Measurements from ENCODE around the gene FGD3.

Gene FGD3

DNA sequence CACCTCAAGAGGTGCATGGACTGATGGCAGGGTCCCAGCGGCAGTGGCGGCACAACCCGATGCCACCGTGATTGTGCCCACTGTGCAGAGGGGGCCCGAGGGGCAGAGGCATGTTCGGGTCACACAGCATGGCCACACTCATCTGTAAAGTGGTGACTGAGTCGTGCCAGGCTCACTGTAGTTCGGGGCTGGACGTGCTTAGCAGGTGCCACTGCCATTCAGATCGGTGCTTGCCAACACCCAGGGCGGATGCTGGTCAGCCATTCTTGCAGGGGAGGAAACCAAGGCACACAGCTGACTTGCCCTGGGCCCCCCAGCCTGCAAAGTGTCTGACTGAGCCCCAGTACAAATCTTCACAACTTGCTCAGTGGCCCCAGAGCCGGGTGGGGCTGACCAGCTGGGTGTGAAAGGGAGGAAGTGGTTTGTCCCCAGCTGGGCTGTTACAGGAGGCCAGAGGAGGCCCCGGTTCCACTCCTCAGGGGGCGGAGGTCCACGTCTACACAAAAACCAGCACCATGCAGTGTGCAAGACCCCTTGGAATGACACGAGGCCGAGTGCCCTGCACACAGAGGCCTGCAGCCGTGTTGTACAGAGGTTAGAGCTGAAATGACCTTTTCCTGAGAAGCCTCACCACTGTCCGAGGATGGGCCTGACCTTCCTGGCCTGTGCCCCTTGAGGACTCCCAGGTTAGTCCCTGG lies 17.9 kb downstream of the FGD3 start:
- TF ChIP-seq, protein P1, sequence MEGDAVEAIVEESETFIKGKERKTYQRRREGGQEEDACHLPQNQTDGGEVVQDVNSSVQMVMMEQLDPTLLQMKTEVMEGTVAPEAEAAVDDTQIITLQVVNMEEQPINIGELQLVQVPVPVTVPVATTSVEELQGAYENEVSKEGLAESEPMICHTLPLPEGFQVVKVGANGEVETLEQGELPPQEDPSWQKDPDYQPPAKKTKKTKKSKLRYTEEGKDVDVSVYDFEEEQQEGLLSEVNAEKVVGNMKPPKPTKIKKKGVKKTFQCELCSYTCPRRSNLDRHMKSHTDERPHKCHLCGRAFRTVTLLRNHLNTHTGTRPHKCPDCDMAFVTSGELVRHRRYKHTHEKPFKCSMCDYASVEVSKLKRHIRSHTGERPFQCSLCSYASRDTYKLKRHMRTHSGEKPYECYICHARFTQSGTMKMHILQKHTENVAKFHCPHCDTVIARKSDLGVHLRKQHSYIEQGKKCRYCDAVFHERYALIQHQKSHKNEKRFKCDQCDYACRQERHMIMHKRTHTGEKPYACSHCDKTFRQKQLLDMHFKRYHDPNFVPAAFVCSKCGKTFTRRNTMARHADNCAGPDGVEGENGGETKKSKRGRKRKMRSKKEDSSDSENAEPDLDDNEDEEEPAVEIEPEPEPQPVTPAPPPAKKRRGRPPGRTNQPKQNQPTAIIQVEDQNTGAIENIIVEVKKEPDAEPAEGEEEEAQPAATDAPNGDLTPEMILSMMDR (IDR thresholded peaks at IDR 0.05; ENCODE audit: control insufficient read depth, extremely low read depth, insufficient read depth) = no peak
- H3K4me3 ChIP-seq (ENCODE audit: low read depth, low read length) = no peak overlapping the region
- no peak for DNase-seq (ENCODE audit: low read depth)

DNA sequence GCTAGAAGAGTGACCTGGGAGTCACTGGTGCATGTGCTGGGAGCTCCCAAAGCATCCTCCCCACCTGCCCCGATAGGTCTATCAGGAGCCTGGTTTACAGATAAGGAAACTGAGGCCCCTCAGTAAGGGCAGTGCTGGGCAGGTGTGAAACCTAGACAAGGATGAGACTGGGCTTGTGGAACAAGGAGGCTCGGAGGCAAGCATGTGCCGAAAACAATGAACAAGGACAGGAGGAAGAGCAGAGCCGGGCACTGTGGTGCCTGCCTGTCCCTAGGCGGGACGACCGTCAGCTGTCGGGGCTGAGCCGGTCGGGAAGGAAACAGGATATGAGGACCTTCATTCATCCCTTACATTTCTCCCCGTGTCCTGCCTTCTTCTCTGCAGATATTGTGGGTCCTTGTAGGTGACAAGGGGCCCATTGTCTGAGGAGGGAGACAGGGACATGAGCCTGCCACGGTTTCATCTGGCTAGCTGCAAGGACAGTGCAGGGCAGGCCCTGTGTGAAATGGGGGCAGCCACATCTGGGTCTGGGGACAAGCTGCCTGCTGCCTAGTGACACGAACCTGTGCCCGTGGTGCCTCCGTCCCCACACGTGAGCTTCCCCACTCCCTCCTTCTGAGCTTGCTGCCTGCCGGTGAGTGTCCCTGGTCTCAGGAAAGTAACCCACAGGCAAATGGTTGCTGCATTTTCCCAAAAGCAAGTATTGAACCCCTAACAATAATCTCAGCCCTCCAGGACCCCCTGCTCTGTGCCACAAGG lies 18.6 kb downstream of the FGD3 start:
- no peak overlapping the region for H3K4me3 ChIP-seq (ENCODE audit: low read depth, low read length)
- no peak for DNase-seq (ENCODE audit: low read depth)

DNA sequence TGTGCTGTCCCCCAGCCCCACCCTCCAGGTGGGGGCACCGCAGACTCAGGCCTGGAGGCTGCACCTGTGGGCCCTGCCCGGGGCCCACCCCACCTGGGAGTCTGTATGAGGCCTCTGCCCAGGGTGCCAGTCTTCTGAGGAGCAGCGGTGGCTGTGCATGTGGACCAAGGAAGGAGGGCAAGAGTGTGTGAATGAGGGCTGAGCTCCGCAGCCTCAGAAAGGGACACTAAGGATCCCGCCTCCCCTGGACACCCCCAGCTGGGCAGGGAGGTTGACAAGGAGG lies 19.1 kb downstream of the FGD3 start:
- H3K4me3 ChIP-seq (ENCODE audit: low read depth, low read length) = no peak overlapping the region
- TF ChIP-seq, protein P1 (IDR thresholded peaks at IDR 0.05; ENCODE audit: control insufficient read depth, extremely low read depth, insufficient read depth) = no peak
- no peak for DNase-seq (ENCODE audit: low read depth)

More for the DNA sequence above, 18.6 kb downstream of the FGD3 start:
- TF ChIP-seq, protein P1 (IDR thresholded peaks at IDR 0.05; ENCODE audit: control insufficient read depth, extremely low read depth, insufficient read depth) = no peak

DNA sequence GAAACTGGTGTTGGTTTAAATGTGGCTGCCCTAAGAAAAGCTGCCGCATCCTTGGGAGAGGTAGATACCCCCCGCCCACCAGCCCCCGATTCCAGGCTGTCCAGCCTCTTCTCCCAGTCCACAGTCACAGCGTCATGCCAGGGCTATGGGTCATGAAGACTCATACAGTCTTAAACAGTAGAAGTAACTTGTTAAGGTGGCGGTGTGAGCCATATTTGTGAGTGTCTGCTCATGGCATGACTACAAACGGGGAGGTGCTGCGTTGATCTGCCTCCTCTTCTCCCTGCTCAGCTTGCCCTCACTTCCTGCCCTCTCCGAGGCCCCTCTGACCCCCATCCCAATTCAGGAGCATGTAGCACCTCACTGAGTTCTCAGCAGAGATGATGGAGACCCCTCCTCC lies 20.8 kb downstream of the FGD3 start:
- H3K4me3 ChIP-seq (ENCODE audit: low read depth, low read length) = no peak overlapping the region
- no peak for DNase-seq (ENCODE audit: low read depth)
- TF ChIP-seq, protein P1 (IDR thresholded peaks at IDR 0.05; ENCODE audit: control insufficient read depth, extremely low read depth, insufficient read depth) = no peak

DNA sequence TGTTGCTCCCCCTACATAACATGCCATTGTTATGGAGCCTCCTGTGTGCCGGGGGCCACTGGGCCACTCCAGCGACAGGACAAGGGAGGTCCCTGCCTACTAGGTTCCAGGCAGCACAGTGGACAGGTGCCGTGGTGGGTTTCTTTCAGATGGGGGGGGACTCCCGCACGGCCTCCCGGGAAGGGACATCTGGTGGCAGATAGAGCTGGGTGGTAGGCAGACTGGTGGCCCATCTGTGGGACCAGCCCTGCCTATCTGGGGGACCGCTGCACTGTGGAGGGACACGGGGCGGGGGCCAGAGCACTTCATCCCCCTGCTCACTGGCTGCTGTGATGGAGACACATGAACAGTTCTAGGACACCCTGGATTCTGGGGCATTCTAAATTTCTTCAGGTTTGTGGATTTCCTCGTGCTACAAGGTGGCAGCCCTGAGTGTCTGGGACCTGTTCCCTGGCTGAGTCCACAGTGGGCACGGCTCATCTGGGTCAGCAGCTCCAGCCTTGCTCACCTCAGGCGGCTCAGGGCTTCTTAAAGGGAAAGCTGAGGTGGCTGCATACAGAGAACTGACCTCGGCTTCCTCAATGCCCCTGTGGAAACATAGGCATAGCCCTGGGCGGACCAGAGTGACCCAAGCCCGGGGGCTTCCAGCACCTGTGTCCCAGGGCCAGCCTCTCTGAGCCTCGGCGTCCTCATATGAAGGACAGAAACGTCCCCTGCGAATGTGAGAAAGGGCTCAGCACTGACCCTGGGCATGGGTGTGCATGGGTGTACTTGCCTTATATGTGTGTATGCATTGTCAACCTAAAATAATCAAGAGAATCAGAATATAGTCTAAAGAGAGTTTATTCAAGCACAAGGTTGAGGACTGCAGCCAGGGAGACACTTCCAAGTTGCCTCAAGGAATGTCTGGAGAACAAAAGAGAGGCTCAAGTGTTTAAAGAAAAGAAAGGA lies 22.5 kb downstream of the FGD3 start:
- TF ChIP-seq, protein P1 (IDR thresholded peaks at IDR 0.05; ENCODE audit: control insufficient read depth, extremely low read depth, insufficient read depth) = no peak
- no peak for DNase-seq (ENCODE audit: low read depth)
- no peak overlapping the region for H3K4me3 ChIP-seq (ENCODE audit: low read depth, low read length)

DNA sequence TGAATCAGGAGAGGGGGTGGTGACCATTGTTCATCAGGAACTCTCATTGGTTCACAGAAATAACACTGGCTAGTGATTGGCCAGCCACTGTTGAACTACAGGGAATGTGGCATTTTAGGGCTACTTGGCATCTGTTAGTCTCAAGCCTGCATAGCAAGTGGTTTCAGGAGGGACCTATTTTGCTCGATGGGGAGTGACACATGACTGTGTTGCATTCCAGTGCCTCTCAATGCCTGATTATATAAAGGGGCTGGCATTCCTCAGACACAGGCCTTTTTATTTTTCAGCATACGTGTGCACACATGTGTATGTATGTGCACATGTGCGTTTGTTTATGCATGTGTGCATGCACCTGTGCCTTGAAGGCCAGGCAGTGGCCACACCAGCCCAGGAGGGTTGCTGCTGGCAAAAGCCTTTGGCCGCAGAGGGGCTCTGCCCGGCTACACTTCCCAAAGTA lies 23.2 kb downstream of the FGD3 start:
- TF ChIP-seq, protein P1 (IDR thresholded peaks at IDR 0.05; ENCODE audit: control insufficient read depth, extremely low read depth, insufficient read depth) = no peak
- no peak for DNase-seq (ENCODE audit: low read depth)
- no peak overlapping the region for H3K4me3 ChIP-seq (ENCODE audit: low read depth, low read length)

All from LNCaP clone FGC (cell line).